HG02798 (cell line): Measurements from ENCODE around the gene VWA5B1.

ENCODE experiments used
- ATAC-seq: cut with Tn5 transposase; IDR thresholded peaks from one replicate; pipeline ENCODE4 v1.9.1; 2021; ENCODE audit warnings: mild to moderate bottlenecking; ENCODE audit not compliant: unreplicated experiment, poor library complexity

VWA5B1 gene

DNA sequence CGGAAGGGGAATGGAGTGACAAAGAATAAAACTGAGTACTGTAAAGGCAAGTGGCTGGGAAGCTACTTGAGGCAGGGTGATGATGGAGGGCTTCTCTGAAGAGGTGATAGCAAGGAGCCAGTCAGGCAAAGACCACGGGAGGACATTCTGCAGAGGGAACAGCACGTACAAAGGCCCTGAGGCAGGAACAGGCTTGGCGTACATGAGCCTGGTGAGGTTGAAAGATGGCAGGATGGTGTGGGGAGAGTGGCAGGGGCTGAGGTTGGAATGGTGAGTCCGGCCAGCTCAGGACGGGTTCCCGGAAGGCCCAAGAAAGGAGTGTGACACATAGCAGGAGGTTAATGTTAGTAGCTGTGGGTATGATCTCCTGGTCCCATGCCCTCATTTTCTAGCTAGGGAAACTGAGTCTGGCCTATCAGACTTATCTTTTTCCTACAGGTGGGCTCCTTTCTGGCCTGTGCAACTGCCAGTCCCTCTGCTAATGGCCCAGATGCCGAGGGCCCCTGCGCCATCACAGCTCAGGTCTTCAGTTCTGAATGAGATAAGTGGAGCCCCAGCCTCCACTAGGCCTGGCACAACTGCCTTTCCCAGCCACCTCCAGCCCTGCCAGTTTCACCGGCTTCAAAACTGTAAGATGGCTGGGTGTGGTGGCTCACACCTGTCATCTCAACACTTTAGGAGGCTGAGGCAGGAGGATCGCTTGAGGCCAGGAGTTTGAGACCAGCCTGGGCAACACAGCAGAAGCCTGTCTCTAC is 87.0 kb downstream of the VWA5B1 start:
- no peak for ATAC-seq

GRCh38 chr1:20379075-20379474 is 88.4 kb downstream of the VWA5B1 start:
- no peak for ATAC-seq

DNA sequence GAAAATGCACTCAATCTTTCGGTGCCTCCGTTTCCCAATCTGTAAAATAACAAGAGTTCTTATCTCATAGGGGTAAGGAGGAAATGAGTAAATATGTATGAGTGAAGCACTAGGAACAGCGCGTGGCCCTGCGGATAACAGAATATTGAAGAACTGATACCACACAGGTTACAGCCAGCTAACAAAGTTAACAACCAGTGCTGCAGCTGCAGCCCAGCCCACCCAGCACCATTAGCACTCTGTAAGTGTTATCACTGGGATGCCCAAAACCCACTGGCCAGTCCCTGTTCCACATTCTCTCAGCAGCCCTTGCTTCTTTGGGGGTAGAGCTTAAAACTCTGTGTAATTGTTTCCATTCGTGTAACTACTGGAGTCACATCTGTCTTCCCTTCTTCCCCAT is 89.5 kb downstream of the VWA5B1 start:
- ATAC-seq, result no peak

- no peak for ATAC-seq
Measured at GRCh38 chr1:20380616-20381035, 90.0 kb downstream of the VWA5B1 start.

DNA sequence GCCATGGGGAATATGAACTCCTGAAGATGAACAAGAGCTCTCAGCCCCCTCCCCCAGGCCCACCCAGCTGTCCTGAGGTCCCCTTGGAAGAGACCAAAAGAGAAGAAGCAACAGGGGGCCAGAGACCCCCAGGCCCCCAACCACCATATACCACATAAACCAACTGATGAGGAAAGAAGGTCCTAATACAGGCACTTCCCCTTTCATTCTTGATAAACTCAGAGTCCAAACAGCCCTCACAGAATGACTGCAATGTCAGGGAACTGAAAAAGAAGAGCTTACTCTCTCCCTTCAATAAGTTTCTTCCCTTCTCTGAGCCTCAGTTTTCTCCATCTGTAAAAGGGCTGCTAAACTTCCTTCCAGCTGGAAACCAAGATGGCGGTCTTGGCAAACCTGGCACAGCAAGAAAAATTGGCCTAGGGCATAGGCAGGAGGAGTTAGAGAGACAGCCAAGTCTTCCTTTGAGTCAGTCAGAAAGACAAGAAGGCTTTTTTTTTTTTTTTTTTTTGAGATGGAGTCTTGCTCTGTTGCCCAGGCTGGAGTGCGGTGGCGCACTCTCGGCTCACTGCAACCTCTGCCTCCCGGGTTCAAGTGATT is 90.5 kb downstream of the VWA5B1 start:
- no peak for ATAC-seq

DNA sequence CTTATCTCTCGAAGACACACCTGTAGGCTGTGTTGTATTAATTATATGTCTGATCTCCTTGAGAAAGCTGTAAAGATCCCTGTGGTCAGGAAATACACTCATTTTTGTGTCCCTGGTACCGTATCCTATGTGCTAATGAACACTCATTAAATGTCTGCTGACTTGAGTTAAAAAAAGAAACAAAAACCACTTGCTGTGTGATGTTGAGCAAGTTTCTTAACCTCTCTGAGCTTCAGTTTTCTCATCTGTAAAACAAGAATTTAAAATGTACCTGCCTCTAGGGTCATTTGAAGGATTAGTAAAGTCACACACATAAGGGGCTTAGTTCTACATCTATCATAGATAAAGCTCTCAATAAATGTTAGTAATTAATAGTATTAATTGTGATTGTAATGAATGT is 91.3 kb downstream of the VWA5B1 start:
- no peak for ATAC-seq

GRCh38 chr1:20382711-20383110 is 92.0 kb downstream of the VWA5B1 start:
- ATAC-seq, result no peak

- no peak for ATAC-seq
Measured at GRCh38 chr1:20383631-20384030, 93.0 kb downstream of the VWA5B1 start.

DNA sequence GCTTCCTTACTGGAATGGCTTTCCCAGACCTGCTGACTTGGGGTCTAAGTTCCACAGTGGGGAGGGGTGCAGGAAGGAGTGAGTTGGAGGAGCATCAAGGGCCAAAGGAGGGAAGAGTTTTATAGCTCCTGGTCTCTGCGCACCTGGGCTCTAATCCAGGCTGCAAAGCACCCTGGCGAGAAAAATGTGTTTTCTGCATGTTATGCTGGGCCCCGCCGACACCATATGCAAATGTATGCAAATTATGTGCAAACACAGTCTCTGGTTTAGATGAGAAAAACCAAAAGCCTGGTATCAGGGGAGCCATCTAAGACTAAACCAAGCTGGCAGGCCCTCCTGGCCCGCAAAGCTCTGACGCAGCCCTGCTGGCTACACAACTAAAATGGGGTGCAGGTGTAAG is 95.0 kb downstream of the VWA5B1 start:
- no peak for ATAC-seq

- no peak for ATAC-seq
Measured at GRCh38 chr1:20386323-20387081, 95.8 kb downstream of the VWA5B1 start.

DNA sequence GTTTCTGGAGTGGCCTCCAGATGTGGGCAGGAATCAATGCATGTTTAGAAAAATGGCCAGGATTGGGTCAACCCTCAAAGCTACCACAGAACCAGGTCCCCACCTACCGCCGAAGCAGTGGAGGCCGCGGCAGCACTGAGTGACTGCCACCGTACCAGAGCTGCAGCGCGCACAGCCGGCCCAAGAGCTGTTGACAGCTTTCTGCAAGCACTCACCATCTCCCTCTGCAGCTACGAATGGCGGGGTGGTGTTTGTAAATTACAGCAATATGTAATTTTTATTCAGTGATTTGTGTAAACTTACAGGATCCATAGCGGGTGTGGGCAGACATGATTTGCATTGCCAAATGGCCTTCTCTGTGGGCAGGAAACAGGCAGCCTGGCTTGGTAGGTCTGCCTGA is 98.9 kb downstream of the VWA5B1 start:
- no peak for ATAC-seq

GRCh38 chr1:20390589-20391331 is 100.1 kb downstream of the VWA5B1 start:
- ATAC-seq, result no peak

DNA sequence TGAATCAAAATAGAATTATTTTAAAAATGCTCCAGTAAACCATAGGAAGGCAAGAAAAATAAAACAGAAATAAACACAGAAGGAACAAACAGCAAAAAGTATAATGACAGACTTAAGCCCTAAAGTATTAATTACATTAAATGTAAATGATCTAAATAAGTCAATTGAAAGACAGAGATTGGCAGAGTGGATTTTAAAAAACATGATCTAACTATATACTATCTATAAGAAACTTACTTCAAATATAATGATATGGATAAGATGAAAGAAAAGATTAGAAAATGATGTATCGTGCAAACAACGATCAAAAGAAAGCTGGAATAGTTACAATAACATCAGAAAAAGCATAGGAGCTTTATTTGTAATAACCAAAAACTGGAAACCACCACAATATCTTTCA is 104.6 kb downstream of the VWA5B1 start:
- no peak for ATAC-seq

DNA sequence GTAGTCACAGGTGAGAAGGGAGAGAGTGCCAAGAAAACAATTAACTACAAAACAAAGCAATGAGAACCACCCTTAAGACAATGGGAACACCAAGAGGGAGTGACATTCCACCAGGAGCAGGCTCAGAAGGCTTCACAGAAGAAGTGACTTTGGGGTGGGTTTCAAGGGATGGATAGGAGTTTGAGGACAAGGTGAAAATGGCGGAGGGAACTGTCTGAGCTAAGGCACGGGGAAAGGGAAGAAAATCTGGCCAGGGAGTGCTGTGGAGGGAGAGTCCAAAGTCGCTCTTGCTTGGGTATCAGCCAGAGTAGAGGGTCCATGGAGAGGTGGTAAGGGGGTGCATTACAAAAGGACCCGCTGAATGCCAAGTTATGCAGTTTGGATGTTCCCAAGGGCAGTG is 108.1 kb downstream of the VWA5B1 start:
- no peak for ATAC-seq

GRCh38 chr1:20399196-20399595 is 108.5 kb downstream of the VWA5B1 start:
- no peak for ATAC-seq

GRCh38 chr1:20399606-20400180 is 109.0 kb downstream of the VWA5B1 start:
- no peak for ATAC-seq

- no peak for ATAC-seq
Measured at GRCh38 chr1:20400341-20401177, 109.9 kb downstream of the VWA5B1 start.

GRCh38 chr1:20401405-20402010 is 110.8 kb downstream of the VWA5B1 start:
- ATAC-seq, result no peak
